ENCODE data around the gene EZR.

- no peak for TF ChIP-seq CTCF (IDR thresholded peaks at IDR 0.05)
- no peak for TF ChIP-seq EP300 (IDR thresholded peaks at IDR 0.05)
- TF ChIP-seq POLR2A (IDR thresholded peaks at IDR 0.05) = no peak
These were observed 51.5 kb downstream of the EZR start for GRCh38 chr6:158767709-158768108.

All from tibial nerve (tissue), 4 donors.